Dendritic cell treated with granulocyte-macrophage colony-stimulating factor and Interleukin-4, amounts not matched to agents 40 ng/mL and 50 ng/mL, for 4 days (primary cell): Measurements from ENCODE around the gene TAF11L13.
"Not testable (repeated sequence)": the region's sequence is repeated elsewhere in the genome, so short reads cannot be mapped to it uniquely, and the experiment has no call there.

ENCODE experiments used
- H3K27ac Mint-ChIP-seq: one replicate; pipeline ENCODE4 v1.8.0; 2022; ENCODE audit warnings: mild to moderate bottlenecking, mixed read lengths
- H3K27me3 Mint-ChIP-seq: one replicate; pipeline ENCODE4 v1.8.0; 2022; ENCODE audit warnings: mild to moderate bottlenecking, mixed read lengths
- H3K36me3 Mint-ChIP-seq: one replicate; pipeline ENCODE4 v1.8.0; 2022; ENCODE audit warnings: low read depth, mixed read lengths
- H3K4me1 Mint-ChIP-seq: one replicate; pipeline ENCODE4 v1.8.0; 2022; ENCODE audit warnings: low read depth, mixed read lengths
- H3K4me3 Mint-ChIP-seq: one replicate; pipeline ENCODE4 v1.8.0; 2022; ENCODE audit warnings: mild to moderate bottlenecking, moderate library complexity, mixed read lengths
- H3K9me3 Mint-ChIP-seq: one replicate; pipeline ENCODE4 v1.8.0; 2022; ENCODE audit warnings: mixed read lengths
- intact Hi-C: fragments of 100-400 bp; cut with micrococcal nuclease; formaldehyde crosslinking; loops from one replicate; pipeline ENCODE4 v1.15.0; 2022

Gene TAF11L13

DNA sequence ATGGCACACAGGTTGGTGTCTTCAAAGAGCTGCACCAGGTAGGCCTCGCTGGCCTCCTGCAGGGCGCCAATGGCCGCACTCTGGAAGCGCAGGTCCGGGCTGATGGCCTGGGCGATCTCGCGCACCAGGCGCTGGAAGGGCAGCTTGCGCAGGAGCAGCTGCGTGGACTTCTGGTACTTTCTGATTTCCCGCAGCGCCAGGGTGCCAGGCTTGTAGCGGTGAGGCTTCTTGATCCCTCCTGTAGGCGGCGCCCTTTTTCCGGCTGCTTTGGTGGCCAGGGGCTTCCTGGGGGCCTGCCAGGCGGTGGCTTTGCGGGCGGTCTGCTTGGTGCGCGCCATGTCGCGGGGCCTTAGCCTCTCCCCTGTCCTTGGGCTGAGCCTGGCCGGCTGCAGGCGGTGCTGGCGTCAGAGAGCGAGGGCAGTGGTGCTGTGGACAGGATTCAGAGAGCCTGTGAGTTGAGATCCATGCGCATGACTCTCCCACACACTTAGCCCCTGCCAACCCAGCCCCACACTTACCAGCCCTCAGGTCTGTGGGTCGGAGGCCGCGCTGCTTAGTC, 23.4 kb downstream of the TAF11L13 start:
- H3K4me1 Mint-ChIP-seq, intact Hi-C loops, H3K27ac Mint-ChIP-seq, H3K36me3 Mint-ChIP-seq, H3K27me3 Mint-ChIP-seq, H3K9me3 Mint-ChIP-seq, H3K4me3 Mint-ChIP-seq: not testable (repeated sequence)

DNA sequence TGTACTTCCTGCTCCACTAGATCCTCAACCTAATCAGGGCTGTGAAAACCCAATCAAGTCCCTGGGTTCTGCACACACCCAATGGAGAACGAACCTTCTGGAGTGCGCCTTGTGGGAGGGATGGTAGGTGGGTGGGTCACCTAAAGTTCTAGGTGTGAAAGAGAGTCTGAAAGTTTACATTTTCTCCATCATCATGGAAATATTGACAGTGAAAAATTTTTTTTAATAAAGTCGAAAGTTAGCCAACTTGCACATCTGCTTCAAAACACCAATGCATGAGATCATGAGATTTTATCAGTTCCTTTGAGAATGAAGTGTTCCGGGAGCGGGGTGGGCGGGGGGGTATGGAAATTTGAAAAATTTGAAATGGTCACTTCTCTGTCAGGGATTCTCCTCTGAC, 24.0 kb downstream of the TAF11L13 start:
- Mint-ChIP-seq H3K36me3 (no peaks in the 10 kb centered on the region), H3K27me3 (no peaks in the 10 kb centered on the region)
- intact Hi-C loops: no loop called here

DNA sequence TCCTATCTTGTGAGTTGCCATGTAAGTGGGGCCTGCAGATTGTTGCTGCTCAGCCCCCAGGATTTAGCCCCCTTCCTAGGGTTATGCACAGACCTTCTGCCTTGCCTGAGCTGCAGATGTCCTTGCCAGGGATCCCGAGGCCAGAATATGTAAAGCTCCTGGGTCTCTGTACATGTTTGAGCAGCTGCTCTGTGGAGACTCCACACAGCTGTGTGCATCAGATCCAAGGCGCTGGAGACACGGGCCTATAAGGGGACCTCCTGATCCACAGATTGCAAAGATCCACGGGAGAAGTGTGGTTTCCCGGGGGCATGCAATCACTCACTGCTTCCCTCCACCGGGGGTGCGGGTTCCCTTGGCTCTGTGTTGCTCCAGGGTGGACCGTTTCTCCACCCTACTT, 31.3 kb downstream of the TAF11L13 start:
- H3K27me3 Mint-ChIP-seq: no peaks in the 10 kb centered on the region
- intact Hi-C loops: no loop called here
- H3K36me3 Mint-ChIP-seq: no peaks in the 10 kb centered on the region
- H3K4me3 Mint-ChIP-seq: no peak overlapping the region
- peaks cover 43% of the 10 kb centered on the region for H3K9me3 Mint-ChIP-seq
- H3K27ac Mint-ChIP-seq: no peak overlapping the region
- H3K4me1 Mint-ChIP-seq: no peaks in the 10 kb centered on the region

More for the DNA sequence above, 24.0 kb downstream of the TAF11L13 start:
- Mint-ChIP-seq H3K4me3 (no peak overlapping the region), H3K4me1 (no peaks in the 10 kb centered on the region), H3K9me3 (peaks cover 16% of the 10 kb centered on the region), H3K27ac (no peak overlapping the region)

DNA sequence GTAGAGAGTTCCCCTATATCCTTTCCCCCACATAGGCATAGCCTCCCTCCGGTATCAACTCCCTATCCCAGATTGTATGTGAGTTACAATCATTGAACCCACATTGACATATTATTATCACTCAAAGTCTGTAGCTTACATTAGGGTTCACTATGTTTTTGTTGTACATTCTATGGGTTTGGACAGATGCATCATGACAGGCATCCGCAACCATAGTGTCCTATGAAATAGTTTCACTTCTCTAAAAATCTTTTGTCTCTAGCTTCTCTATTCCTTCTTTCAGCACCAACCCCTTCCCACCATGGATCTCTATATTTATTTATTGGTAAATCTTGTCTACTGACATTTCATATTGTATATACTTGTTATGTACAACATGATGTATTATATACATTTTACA, 33.9 kb downstream of the TAF11L13 start:
- intact Hi-C loops: no loop called here
- Mint-ChIP-seq H3K27me3 (no peaks in the 10 kb centered on the region), H3K4me3 (no peak overlapping the region), H3K36me3 (no peaks in the 10 kb centered on the region), H3K27ac (no peak overlapping the region), H3K9me3 (peaks cover 51% of the 10 kb centered on the region), H3K4me1 (no peaks in the 10 kb centered on the region)

DNA sequence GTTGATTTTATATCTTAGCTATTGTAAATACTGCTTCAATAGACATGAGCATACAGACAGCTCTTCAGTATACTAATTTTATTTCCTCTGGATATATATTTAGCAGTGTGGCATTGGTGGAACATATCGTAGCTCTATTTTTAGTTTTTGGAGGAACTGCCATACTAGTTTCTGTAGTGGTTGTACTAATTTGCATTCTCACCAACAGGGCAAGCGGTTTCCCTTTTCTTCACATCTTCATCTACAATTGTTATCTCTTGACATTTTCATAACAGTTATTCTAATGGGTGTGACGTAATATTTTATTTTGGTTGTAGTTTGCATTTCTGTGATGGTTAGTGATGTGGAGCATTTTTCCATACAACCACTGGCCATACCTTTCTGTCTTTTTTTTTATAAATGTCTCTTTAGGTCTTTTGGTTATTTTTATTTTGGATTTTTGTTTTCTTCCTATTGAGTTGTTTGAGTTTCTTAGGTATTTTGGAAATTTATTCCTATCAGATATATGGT, 34.9 kb downstream of the TAF11L13 start:
- Mint-ChIP-seq H3K27ac (no peak overlapping the region), H3K4me3 (no peak overlapping the region), H3K9me3 (peaks cover 51% of the 10 kb centered on the region), H3K36me3 (no peaks in the 10 kb centered on the region), H3K4me1 (no peaks in the 10 kb centered on the region), H3K27me3 (no peaks in the 10 kb centered on the region)
- intact Hi-C loops: no loop called here

DNA sequence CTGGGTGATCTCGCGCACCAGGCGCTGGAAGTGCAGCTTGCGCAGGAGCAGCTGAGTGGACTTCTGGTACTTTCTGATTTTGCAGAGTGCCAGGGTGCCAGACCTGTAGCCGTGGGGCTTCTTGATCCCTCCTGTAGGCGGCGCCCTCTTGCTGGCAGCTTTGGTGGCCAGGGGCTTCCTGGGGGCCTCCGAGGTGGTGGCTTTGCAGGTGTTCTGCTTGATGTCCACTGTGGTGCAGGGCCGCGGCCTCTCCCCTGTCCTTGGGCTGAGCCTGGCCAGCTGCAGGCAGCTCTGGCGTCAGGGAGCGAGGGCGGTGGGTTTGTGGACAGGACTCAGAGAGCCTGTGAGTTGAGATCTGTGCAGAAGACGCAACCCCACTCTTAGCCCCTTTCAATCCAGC, 38.5 kb downstream of the TAF11L13 start:
- no peaks in the 10 kb centered on the region for H3K36me3 Mint-ChIP-seq
- H3K4me1 Mint-ChIP-seq: no peaks in the 10 kb centered on the region
- H3K9me3 Mint-ChIP-seq: peaks cover 35% of the 10 kb centered on the region
- H3K27me3 Mint-ChIP-seq: no peaks in the 10 kb centered on the region
- intact Hi-C loops: no loop called here
- H3K4me3 Mint-ChIP-seq: no peak overlapping the region
- H3K27ac Mint-ChIP-seq: no peak overlapping the region

DNA sequence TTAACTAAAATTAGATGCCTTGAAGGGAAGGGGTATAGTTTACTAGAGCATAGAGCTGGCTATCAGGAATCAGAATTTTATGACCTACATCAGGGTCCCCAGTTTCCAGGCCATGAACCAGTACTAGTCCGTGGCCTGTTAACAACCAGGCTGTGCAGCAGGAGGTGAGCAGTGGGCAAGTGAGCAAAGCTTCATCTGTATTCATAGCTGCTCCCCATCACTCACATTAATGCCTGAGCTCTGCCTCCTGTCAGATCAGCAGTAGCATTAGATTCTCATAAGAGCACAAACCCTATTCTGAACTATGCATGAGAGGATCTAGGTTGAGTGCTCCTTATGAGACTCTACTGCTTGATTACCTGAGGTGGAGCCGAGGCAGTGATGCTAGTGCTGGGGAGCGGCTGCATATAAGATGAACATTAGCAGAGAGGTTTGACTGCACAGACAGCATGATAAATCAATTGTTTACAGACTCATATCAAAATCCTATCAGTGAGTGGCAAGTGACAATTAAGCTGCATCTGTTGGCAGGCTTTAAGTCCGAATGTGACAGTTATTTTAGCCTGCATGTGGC, 47.0 kb downstream of the TAF11L13 start:
- Mint-ChIP-seq H3K27ac (no peak overlapping the region), H3K9me3 (no peaks in the 10 kb centered on the region), H3K4me1 (no peaks in the 10 kb centered on the region), H3K27me3 (no peaks in the 10 kb centered on the region), H3K36me3 (no peaks in the 10 kb centered on the region), H3K4me3 (no peak overlapping the region)
- intact Hi-C loops: no loop called here

DNA sequence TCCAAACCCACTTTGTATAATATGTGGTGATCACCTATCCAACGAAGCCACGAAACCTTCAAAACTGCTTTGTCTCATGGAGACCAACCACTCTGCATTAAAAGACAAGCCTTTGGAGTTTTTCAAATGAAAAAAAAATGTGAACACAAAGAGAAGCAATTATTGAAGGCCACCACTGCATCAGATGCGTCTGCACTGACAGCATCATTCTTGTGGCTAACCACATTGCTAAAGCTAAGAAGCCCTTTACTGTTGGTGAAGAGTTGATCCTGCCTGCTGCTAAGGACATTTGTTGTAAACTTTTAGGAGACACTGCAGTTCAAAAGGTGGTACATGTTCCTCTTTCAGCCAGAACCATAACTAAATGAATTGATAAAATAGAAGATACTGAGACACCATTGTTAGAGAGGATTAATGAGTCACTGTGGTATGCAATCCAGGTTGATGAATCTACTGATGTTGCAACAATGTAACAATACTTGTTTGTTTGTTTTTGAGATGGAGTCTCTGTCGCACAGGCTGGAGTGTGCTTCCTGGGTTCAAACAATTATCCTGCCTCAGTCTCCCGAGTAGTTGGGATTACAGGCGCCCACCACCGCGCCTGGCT, 47.8 kb downstream of the TAF11L13 start:
- Mint-ChIP-seq H3K4me3 (no peak overlapping the region), H3K9me3 (no peaks in the 10 kb centered on the region), H3K27ac (no peak overlapping the region), H3K4me1 (no peaks in the 10 kb centered on the region), H3K36me3 (no peaks in the 10 kb centered on the region), H3K27me3 (no peaks in the 10 kb centered on the region)
- intact Hi-C loops: no loop called here

DNA sequence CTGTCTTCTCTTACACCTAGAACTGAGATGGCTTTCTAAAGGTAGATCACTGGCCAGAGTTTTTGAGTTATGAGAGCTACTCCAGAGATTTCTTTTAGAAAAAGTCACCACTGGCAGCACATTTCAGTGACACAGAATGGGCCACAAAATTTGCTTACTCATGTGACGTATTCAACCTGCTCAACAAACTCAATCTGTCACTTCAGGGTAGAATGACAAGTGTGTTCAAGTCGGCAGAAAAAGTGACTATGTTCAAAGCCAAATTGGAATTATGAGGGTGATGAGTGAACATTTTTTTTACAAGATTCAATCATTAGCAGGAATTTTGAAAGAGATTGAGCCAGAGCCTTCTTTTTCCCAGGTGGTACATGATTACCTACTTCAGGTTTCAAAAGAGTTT, 48.8 kb downstream of the TAF11L13 start:
- Mint-ChIP-seq H3K36me3 (no peaks in the 10 kb centered on the region), H3K4me1 (no peaks in the 10 kb centered on the region), H3K27me3 (no peaks in the 10 kb centered on the region), H3K4me3 (no peak overlapping the region), H3K27ac (no peak overlapping the region), H3K9me3 (no peaks in the 10 kb centered on the region)
- intact Hi-C loops: no loop called here
